ENCODE measurements around the gene PPFIA2.

The PPFIA2 gene

DNA sequence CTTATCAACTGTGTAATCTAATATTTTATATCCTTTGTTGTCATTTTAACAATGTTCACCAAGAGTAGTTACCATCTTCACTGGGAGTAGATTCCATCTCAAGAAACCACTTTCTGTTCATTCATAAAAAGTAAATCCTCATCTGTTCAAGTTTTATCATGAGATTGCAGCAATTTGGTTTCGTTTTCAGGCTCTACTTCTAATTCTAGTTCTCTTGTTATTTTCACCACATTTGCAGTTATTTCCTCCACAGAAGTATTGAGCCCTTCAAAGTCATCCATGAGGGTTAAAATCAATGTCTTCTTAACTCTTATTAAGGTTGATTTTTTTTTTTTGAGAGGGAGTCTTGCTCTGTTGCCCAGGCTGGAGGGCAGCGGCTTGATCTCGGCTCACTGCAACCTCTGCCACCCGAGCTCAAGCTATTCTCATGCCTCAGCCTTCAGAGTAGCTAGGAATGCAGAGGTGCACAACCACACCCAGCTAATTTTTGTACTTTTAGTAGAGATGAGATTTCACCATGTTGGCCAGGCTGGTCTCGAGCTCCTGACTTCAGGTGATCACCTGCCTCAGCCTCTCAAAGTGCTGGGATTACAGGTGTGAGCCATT, 404.7 kb downstream of the PPFIA2 start:
- TF ChIP-seq, protein P1, sequence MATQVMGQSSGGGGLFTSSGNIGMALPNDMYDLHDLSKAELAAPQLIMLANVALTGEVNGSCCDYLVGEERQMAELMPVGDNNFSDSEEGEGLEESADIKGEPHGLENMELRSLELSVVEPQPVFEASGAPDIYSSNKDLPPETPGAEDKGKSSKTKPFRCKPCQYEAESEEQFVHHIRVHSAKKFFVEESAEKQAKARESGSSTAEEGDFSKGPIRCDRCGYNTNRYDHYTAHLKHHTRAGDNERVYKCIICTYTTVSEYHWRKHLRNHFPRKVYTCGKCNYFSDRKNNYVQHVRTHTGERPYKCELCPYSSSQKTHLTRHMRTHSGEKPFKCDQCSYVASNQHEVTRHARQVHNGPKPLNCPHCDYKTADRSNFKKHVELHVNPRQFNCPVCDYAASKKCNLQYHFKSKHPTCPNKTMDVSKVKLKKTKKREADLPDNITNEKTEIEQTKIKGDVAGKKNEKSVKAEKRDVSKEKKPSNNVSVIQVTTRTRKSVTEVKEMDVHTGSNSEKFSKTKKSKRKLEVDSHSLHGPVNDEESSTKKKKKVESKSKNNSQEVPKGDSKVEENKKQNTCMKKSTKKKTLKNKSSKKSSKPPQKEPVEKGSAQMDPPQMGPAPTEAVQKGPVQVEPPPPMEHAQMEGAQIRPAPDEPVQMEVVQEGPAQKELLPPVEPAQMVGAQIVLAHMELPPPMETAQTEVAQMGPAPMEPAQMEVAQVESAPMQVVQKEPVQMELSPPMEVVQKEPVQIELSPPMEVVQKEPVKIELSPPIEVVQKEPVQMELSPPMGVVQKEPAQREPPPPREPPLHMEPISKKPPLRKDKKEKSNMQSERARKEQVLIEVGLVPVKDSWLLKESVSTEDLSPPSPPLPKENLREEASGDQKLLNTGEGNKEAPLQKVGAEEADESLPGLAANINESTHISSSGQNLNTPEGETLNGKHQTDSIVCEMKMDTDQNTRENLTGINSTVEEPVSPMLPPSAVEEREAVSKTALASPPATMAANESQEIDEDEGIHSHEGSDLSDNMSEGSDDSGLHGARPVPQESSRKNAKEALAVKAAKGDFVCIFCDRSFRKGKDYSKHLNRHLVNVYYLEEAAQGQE (IDR thresholded peaks at IDR 0.05; ENCODE audit: insufficient read depth in 1 of 2, low read depth in 2 of 2, low read length in 2 of 2) = no peak
- TF ChIP-seq FOXP2 (optimal IDR thresholded peaks at IDR 0.05; ENCODE audit: borderline replicate concordance, extremely low read depth, extremely low read length, insufficient read depth) (no peak), POLR2AphosphoS5 (IDR thresholded peaks at IDR 0.05; ENCODE audit: low read depth, low read length) (no peak), SIN3A (IDR thresholded peaks at IDR 0.05; ENCODE audit: borderline replicate concordance, insufficient read depth, low read length) (no peak), TAF1 (IDR thresholded peaks at IDR 0.05; ENCODE audit: borderline replicate concordance, insufficient read depth, low read length) (no peak)

DNA sequence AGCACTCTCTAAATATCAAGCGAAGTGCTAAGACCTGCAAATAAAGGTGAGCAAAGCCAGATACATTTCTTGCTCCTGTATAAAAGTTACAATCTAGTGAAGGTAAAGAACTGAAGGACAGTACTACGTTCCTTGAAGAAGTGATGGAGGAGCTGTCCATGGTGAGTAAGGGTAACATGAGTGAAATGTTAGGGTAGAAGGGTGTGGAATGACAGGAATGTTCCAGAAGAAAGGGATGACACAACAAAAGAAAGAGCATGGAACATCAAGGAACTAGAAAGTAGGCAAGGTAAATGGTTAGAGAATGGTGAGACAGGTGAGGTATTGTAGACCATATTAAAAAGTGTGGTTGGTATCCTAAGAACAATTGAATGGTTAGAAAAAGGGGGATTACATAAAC, 408.8 kb downstream of the PPFIA2 start:
- TF ChIP-seq TAF1 (IDR thresholded peaks at IDR 0.05; ENCODE audit: borderline replicate concordance, insufficient read depth, low read length) = no peak
- no peak for TF ChIP-seq SIN3A (IDR thresholded peaks at IDR 0.05; ENCODE audit: borderline replicate concordance, insufficient read depth, low read length)
- TF ChIP-seq POLR2AphosphoS5 (IDR thresholded peaks at IDR 0.05; ENCODE audit: low read depth, low read length) = no peak
- TF ChIP-seq, protein P1 (IDR thresholded peaks at IDR 0.05; ENCODE audit: insufficient read depth in 1 of 2, low read depth in 2 of 2, low read length in 2 of 2) = peak; percentile 40 to 88; a peak in 3 of 4 replicates
- no peak for TF ChIP-seq FOXP2 (optimal IDR thresholded peaks at IDR 0.05; ENCODE audit: borderline replicate concordance, extremely low read depth, extremely low read length, insufficient read depth)

DNA sequence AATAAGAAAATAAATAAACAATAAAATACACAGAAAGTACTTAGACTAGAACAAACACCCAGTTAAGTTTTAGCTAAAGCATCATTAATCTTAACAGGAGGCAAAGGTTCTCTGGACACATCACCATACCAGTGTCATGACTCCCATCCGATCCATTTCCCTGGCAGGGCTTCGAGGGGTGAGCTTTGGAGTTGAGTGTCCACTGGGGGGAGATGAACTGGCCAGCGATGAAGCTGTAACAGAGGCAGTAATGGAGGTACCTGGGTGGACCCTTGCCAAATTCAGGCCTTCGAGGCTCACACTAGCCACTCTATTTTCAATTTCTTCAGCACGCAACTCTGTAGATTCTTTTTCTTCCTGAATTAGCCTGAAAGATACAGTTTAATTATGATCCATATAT, 411.7 kb downstream of the PPFIA2 start:
- TF ChIP-seq SIN3A (IDR thresholded peaks at IDR 0.05; ENCODE audit: borderline replicate concordance, insufficient read depth, low read length) (no peak), FOXP2 (optimal IDR thresholded peaks at IDR 0.05; ENCODE audit: borderline replicate concordance, extremely low read depth, extremely low read length, insufficient read depth) (no peak), TAF1 (IDR thresholded peaks at IDR 0.05; ENCODE audit: borderline replicate concordance, insufficient read depth, low read length) (no peak), POLR2AphosphoS5 (IDR thresholded peaks at IDR 0.05; ENCODE audit: low read depth, low read length) (no peak)
- TF ChIP-seq, protein P1 (IDR thresholded peaks at IDR 0.05; ENCODE audit: insufficient read depth in 1 of 2, low read depth in 2 of 2, low read length in 2 of 2) = no peak

DNA sequence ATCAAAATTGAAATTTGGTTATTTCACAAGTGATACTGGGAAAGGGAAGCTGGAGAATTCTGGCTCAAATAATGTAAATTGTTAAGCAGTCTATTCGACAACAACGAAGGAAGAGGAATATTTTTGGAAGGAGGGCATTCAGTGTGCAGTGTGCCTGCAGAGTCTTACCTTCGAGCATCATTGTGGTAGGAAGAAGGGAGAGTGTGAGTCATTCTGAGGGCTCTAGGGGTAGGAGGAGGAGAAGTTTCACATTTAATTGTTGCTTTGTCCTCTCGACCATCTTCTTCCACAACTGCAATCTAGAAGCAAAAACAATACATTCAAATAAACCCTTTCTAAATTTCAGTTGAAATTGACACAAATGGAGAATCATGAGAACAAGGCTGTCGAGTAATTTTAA, 418.2 kb downstream of the PPFIA2 start:
- no peak for TF ChIP-seq POLR2AphosphoS5 (IDR thresholded peaks at IDR 0.05; ENCODE audit: low read depth, low read length)
- TF ChIP-seq, protein P1 (IDR thresholded peaks at IDR 0.05; ENCODE audit: insufficient read depth in 1 of 2, low read depth in 2 of 2, low read length in 2 of 2) = no peak

DNA sequence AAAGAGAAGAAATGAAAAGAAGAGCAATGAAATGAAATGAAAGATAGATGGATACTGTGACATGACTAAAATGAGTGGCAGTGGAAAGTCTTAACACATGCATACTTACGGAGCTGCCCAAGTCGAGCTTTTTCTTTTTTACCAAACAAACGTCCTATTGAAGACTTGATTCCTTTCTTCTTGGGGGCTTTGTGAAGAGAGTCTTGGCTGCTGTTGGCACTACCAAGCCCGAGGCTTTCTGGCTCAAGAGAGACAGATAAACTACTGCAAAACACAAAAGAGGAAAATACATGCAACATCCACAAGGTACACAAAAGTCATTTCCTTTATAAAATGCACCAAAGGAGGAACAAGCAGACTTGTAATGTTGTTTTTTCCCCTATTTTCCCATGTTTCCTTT, 420.1 kb downstream of the PPFIA2 start:
- TF ChIP-seq TAF1 (IDR thresholded peaks at IDR 0.05; ENCODE audit: borderline replicate concordance, insufficient read depth, low read length) (no peak), SIN3A (IDR thresholded peaks at IDR 0.05; ENCODE audit: borderline replicate concordance, insufficient read depth, low read length) (no peak), POLR2AphosphoS5 (IDR thresholded peaks at IDR 0.05; ENCODE audit: low read depth, low read length) (no peak), FOXP2 (optimal IDR thresholded peaks at IDR 0.05; ENCODE audit: borderline replicate concordance, extremely low read depth, extremely low read length, insufficient read depth) (no peak)
- TF ChIP-seq, protein P1 (IDR thresholded peaks at IDR 0.05; ENCODE audit: insufficient read depth in 1 of 2, low read depth in 2 of 2, low read length in 2 of 2) = no peak
